GM18520 (cell line): Measurements from ENCODE around the gene ZSWIM1.
"Not testable (repeated sequence)": the region's sequence is repeated elsewhere in the genome, so short reads cannot be mapped to it uniquely, and the experiment has no call there.

ENCODE experiments used
- ATAC-seq: cut with Tn5 transposase; IDR thresholded peaks from one replicate; pipeline ENCODE4 v1.9.1; 2021; ENCODE audit not compliant: unreplicated experiment

ZSWIM1 gene

DNA sequence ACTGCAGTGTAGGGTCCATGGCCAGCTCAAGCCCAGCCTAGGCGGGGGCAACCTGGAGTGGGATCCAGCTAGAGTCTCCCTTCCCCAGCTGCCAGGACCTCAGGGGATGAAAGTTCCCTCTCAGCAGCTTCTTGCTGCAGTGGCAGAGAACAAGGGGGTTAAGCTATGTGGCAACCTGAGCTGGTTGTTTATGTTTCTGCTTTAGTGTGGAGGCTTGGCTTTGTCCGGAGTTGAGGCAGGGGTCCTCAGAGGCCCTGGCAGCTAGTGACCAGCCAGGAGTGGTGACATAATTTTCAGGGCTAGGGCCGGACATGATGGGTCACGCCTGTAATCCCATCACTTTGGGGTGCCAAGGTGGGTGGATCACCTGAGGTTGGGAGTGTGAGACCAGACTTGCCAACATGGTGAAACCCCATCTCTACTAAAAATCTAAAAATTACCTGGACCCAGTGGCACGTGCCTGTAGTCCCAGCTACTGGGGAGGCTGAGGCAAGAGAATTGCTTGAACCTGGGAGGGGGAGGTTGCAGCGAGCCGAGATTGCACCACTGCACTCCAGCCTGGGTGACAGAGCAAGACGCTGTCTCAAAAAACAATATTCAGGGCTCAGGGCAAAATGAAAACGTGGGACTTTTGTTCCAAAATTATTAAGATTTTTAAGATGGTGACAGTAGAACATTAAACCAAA lies 44.9 kb downstream of the ZSWIM1 start:
- no peak for ATAC-seq

- ATAC-seq = no peak
Measured at GRCh38 chr20:45926731-45927070, 45.7 kb downstream of the ZSWIM1 start.

GRCh38 chr20:45927071-45927878 lies 46.2 kb downstream of the ZSWIM1 start:
- ATAC-seq = no peak

- not testable (repeated sequence) for ATAC-seq
Measured at GRCh38 chr20:45931680-45932079, 50.7 kb downstream of the ZSWIM1 start.

- no peak for ATAC-seq
Measured at GRCh38 chr20:45933266-45934045, 52.4 kb downstream of the ZSWIM1 start.

DNA sequence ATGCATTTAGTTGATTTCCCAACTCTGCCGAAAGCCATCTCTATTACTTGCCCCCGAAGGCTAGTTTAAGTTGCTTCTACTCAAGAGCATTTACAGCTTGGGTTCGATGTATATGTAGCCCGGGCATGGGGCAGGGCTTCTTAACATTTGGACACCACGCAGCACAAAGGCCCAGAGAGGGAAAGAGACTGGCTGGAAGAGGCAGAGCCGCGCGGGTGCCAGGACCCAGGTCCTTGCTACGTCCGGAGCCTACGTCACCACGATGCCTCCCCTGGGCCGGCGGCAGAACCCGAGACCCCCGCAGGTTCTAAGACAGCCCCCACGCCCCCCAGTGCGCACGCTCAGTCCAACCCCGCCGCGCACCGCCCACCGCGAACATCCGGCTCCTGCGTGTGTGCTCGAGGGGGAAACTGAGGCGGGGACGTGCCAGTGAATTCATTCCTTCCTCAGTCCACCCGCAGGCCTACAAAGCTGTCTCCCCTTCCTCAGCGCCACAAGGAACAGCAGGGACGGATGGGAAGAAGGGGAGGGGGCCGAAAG lies 53.1 kb downstream of the ZSWIM1 start:
- ATAC-seq = no peak
